Liver (tissue), 3 donors: ENCODE measurements around the gene CYCS.

Source experiments
- FOXA2 ChIP-seq: IDR thresholded peaks from 2 replicates; pipeline ENCODE4 v1.6.1; 2016; ENCODE audit warnings: antibody characterized with exemption
- GABPA ChIP-seq, 2 donors: IDR thresholded peaks in 1 of 2; conservative IDR thresholded peaks in 1 of 2; 2 replicates each; pipeline ENCODE4 v1.6.1; 2016; ENCODE audit warnings: antibody characterized with exemption in 2 of 2, mild to moderate bottlenecking in 1 of 2, moderate library complexity in 1 of 2
- JUND ChIP-seq, 2 donors: IDR thresholded peaks; 2 replicates each; pipeline ENCODE4 v1.6.1; 2016; ENCODE audit warnings: antibody characterized with exemption in 2 of 2
- SP1 ChIP-seq: IDR thresholded peaks from 2 replicates; pipeline ENCODE4 v1.6.1; 2018; ENCODE audit warnings: antibody characterized with exemption, mild to moderate bottlenecking
- YY1 ChIP-seq: IDR thresholded peaks from 2 replicates; pipeline ENCODE4 v1.6.1; 2016; ENCODE audit warnings: antibody characterized with exemption, mild to moderate bottlenecking
- TF ChIP-seq, protein P1 (sequence below): fragments of 150-350 bp; IDR thresholded peaks from 2 replicates; pipeline ENCODE4 v1.5.1; 2017; ENCODE audit warnings: improper control_type of control experiment, low read depth, low read length; ENCODE audit not compliant: missing input control
- TF ChIP-seq, protein P2 (sequence below): IDR thresholded peaks from 2 replicates; pipeline ENCODE4 v1.6.1; 2016; ENCODE audit warnings: antibody characterized with exemption
- donor health status: healthy.
- donor health status: healthy.

DNA sequence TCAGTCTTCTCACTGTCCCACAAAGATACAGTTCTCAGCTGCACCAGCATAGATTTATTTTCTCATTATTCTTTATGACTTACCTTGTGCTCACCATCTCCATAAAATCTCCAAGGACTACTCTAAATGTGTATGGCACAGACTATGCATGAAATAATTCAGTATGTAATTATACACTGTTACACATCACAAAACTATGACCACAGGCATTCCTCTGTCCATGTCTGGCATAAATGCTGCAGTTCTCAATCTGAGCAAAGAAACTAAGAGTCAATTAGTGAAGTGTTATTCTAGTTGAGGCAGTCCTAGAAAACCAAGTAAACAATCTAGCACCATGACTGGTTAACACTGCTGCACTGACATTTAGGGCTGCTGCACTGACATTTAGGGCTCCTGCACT lies 2.7 kb downstream of the CYCS start:
- TF ChIP-seq, protein P1, sequence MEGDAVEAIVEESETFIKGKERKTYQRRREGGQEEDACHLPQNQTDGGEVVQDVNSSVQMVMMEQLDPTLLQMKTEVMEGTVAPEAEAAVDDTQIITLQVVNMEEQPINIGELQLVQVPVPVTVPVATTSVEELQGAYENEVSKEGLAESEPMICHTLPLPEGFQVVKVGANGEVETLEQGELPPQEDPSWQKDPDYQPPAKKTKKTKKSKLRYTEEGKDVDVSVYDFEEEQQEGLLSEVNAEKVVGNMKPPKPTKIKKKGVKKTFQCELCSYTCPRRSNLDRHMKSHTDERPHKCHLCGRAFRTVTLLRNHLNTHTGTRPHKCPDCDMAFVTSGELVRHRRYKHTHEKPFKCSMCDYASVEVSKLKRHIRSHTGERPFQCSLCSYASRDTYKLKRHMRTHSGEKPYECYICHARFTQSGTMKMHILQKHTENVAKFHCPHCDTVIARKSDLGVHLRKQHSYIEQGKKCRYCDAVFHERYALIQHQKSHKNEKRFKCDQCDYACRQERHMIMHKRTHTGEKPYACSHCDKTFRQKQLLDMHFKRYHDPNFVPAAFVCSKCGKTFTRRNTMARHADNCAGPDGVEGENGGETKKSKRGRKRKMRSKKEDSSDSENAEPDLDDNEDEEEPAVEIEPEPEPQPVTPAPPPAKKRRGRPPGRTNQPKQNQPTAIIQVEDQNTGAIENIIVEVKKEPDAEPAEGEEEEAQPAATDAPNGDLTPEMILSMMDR: no peak
- TF ChIP-seq, protein P2, sequence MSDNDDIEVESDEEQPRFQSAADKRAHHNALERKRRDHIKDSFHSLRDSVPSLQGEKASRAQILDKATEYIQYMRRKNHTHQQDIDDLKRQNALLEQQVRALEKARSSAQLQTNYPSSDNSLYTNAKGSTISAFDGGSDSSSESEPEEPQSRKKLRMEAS: no peak
- TF ChIP-seq JUND (IDR thresholded peaks at IDR 0.05) (no peak), GABPA (IDR thresholded peaks at IDR 0.05 in 1 of 2, conservative IDR thresholded peaks at IDR 0.05 in 1 of 2) (no peak), SP1 (no peak), YY1 (no peak), FOXA2 (no peak)
